Measurements from ENCODE around the gene CCDC146.
"Not testable (repeated sequence)": the region's sequence is repeated elsewhere in the genome, so short reads cannot be mapped to it uniquely, and the experiment has no call there.

Gene CCDC146

GRCh38 chr7:77100501-77100900, 21.9 kb upstream of the CCDC146 start:
- not testable (repeated sequence) for H3K4me3 ChIP-seq (ENCODE audit: low read depth in 1 of 2, low read length in 2 of 2); H3K9me3 ChIP-seq (ENCODE audit: insufficient read depth, low read length, severe bottlenecking); H3K9ac ChIP-seq (ENCODE audit: low read depth, low read length); H3K4me1 ChIP-seq (ENCODE audit: insufficient read depth, low read length); H3K36me3 ChIP-seq (ENCODE audit: insufficient read depth, low read length); H3K27ac ChIP-seq (ENCODE audit: low read length); ATAC-seq (ENCODE audit: insufficient read depth, low read depth); DNase-seq; H3K79me2 ChIP-seq (ENCODE audit: insufficient read depth, low read length); H3K27me3 ChIP-seq (ENCODE audit: insufficient read depth, low read length, poor library complexity); H4K20me1 ChIP-seq (ENCODE audit: insufficient read depth, low read length); H3K4me2 ChIP-seq (ENCODE audit: insufficient read depth, low read length); H2AFZ ChIP-seq (ENCODE audit: low read depth, low read length)

GRCh38 chr7:77101187-77101586, 21.2 kb upstream of the CCDC146 start:
- ATAC-seq (ENCODE audit: insufficient read depth, low read depth); H3K9me3 ChIP-seq (ENCODE audit: insufficient read depth, low read length, severe bottlenecking); H3K36me3 ChIP-seq (ENCODE audit: insufficient read depth, low read length); H3K9ac ChIP-seq (ENCODE audit: low read depth, low read length); H3K4me1 ChIP-seq (ENCODE audit: insufficient read depth, low read length); H3K79me2 ChIP-seq (ENCODE audit: insufficient read depth, low read length); H3K4me2 ChIP-seq (ENCODE audit: insufficient read depth, low read length); H3K27ac ChIP-seq (ENCODE audit: low read length); H3K27me3 ChIP-seq (ENCODE audit: insufficient read depth, low read length, poor library complexity); H3K4me3 ChIP-seq (ENCODE audit: low read depth in 1 of 2, low read length in 2 of 2); H2AFZ ChIP-seq (ENCODE audit: low read depth, low read length); DNase-seq; H4K20me1 ChIP-seq (ENCODE audit: insufficient read depth, low read length): not testable (repeated sequence)

- not testable (repeated sequence) for H3K79me2 ChIP-seq (ENCODE audit: insufficient read depth, low read length); H2AFZ ChIP-seq (ENCODE audit: low read depth, low read length); H3K4me3 ChIP-seq (ENCODE audit: low read depth in 1 of 2, low read length in 2 of 2); H3K36me3 ChIP-seq (ENCODE audit: insufficient read depth, low read length); H3K4me2 ChIP-seq (ENCODE audit: insufficient read depth, low read length); ATAC-seq (ENCODE audit: insufficient read depth, low read depth); H3K27me3 ChIP-seq (ENCODE audit: insufficient read depth, low read length, poor library complexity); H3K4me1 ChIP-seq (ENCODE audit: insufficient read depth, low read length); DNase-seq; H3K9me3 ChIP-seq (ENCODE audit: insufficient read depth, low read length, severe bottlenecking); H3K9ac ChIP-seq (ENCODE audit: low read depth, low read length); H4K20me1 ChIP-seq (ENCODE audit: insufficient read depth, low read length); H3K27ac ChIP-seq (ENCODE audit: low read length)
Observed at GRCh38 chr7:77102671-77103070, 19.7 kb upstream of the CCDC146 start.

- DNase-seq; H4K20me1 ChIP-seq (ENCODE audit: insufficient read depth, low read length); H3K36me3 ChIP-seq (ENCODE audit: insufficient read depth, low read length); H3K9me3 ChIP-seq (ENCODE audit: insufficient read depth, low read length, severe bottlenecking); H3K79me2 ChIP-seq (ENCODE audit: insufficient read depth, low read length); H3K27me3 ChIP-seq (ENCODE audit: insufficient read depth, low read length, poor library complexity); H3K27ac ChIP-seq (ENCODE audit: low read length); H2AFZ ChIP-seq (ENCODE audit: low read depth, low read length); H3K4me3 ChIP-seq (ENCODE audit: low read depth in 1 of 2, low read length in 2 of 2); H3K4me2 ChIP-seq (ENCODE audit: insufficient read depth, low read length); ATAC-seq (ENCODE audit: insufficient read depth, low read depth); H3K9ac ChIP-seq (ENCODE audit: low read depth, low read length); H3K4me1 ChIP-seq (ENCODE audit: insufficient read depth, low read length): not testable (repeated sequence)
Observed at GRCh38 chr7:77105904-77106303, 16.5 kb upstream of the CCDC146 start.

GRCh38 chr7:77107659-77108058, 14.8 kb upstream of the CCDC146 start:
- not testable (repeated sequence) for H2AFZ ChIP-seq (ENCODE audit: low read depth, low read length); ATAC-seq (ENCODE audit: insufficient read depth, low read depth); H3K9ac ChIP-seq (ENCODE audit: low read depth, low read length); H4K20me1 ChIP-seq (ENCODE audit: insufficient read depth, low read length); H3K4me1 ChIP-seq (ENCODE audit: insufficient read depth, low read length); H3K27me3 ChIP-seq (ENCODE audit: insufficient read depth, low read length, poor library complexity); DNase-seq; H3K36me3 ChIP-seq (ENCODE audit: insufficient read depth, low read length); H3K27ac ChIP-seq (ENCODE audit: low read length); H3K9me3 ChIP-seq (ENCODE audit: insufficient read depth, low read length, severe bottlenecking); H3K79me2 ChIP-seq (ENCODE audit: insufficient read depth, low read length); H3K4me3 ChIP-seq (ENCODE audit: low read depth in 1 of 2, low read length in 2 of 2); H3K4me2 ChIP-seq (ENCODE audit: insufficient read depth, low read length)

- H3K9ac ChIP-seq (ENCODE audit: low read depth, low read length); H3K4me3 ChIP-seq (ENCODE audit: low read depth in 1 of 2, low read length in 2 of 2); ATAC-seq (ENCODE audit: insufficient read depth, low read depth); H3K9me3 ChIP-seq (ENCODE audit: insufficient read depth, low read length, severe bottlenecking); H2AFZ ChIP-seq (ENCODE audit: low read depth, low read length); H3K27me3 ChIP-seq (ENCODE audit: insufficient read depth, low read length, poor library complexity); H3K79me2 ChIP-seq (ENCODE audit: insufficient read depth, low read length); H3K27ac ChIP-seq (ENCODE audit: low read length); H3K4me1 ChIP-seq (ENCODE audit: insufficient read depth, low read length); H3K36me3 ChIP-seq (ENCODE audit: insufficient read depth, low read length); H4K20me1 ChIP-seq (ENCODE audit: insufficient read depth, low read length); DNase-seq; H3K4me2 ChIP-seq (ENCODE audit: insufficient read depth, low read length): not testable (repeated sequence)
Observed at GRCh38 chr7:77108362-77108761, 14.1 kb upstream of the CCDC146 start.
